Body of pancreas (tissue), 4 donors: ENCODE measurements around the gene MORC2. TPM values are rescaled to one million over a fixed set of nuclear protein-coding genes. Genes with fewer than 3 reads are reported as not detected.

Experiments used
- ATAC-seq: fragments of 150-250 bp; one replicate; pipeline ENCODE4 v1.9.1; 2016
- DNase-seq, 4 donors: peaks; one replicate each; pipeline ENCODE4 v3.0.0-alpha.2; 2019
- H3K27ac ChIP-seq, 4 donors: fragments of 200-600 bp; sonication (generic); 1 replicate in 3 of 4; 2 replicates in 1 of 4; pipeline versions ENCODE4 v1.5.1 to v1.6.1; 2016 to 2019; ENCODE audit warnings: mild to moderate bottlenecking in 1 of 4, mixed read lengths in 1 of 4, moderate library complexity in 1 of 4
- H3K27me3 ChIP-seq, 2 donors: fragments of 200-600 bp; sonication (generic); one replicate each; pipeline ENCODE4 v1.6.0; 2016; ENCODE audit warnings: mild to moderate bottlenecking in 1 of 2
- H3K36me3 ChIP-seq, 2 donors: fragments of 200-600 bp; sonication (generic); replicated peaks in 1 of 2; 2 replicates each; pipeline ENCODE4 v1.5.1; 2016; ENCODE audit warnings: low read depth in 2 of 2; ENCODE audit not compliant: insufficient read depth in 1 of 2
- H3K4me1 ChIP-seq: fragments of 200-600 bp; sonication (generic); one replicate; pipeline ENCODE4 v1.6.0; 2016
- H3K4me3 ChIP-seq, 2 donors: fragments of 200-600 bp; sonication (generic); 1 replicate in 1 of 2; 2 replicates in 1 of 2; pipeline ENCODE4 v1.5.1; 2016 to 2019
- H3K9me3 ChIP-seq, 3 donors: fragments of 200-600 bp; sonication (generic); 1 replicate in 2 of 3; 2 replicates in 1 of 3; pipeline ENCODE4 v1.5.1; 2016
- POLR2A ChIP-seq, 3 donors: fragments of 450-650 bp; IDR thresholded peaks; one replicate each; pipeline ENCODE4 v1.6.1; 2016; ENCODE audit warnings: antibody characterized with exemption in 3 of 3, mild to moderate bottlenecking in 2 of 3
- WGBS, 2 donors: methylation state at CpG; one replicate each; pipeline ENCODE4 v1.1.5; 2017; 5-methylcytosine and 5-hydroxymethylcytosine counted together
- intact Hi-C: fragments of 100-400 bp; cut with DNase I; formaldehyde crosslinking; loops from one replicate; pipeline ENCODE4 v1.15.1; 2023
- total RNA-seq, 2 donors: library from RNA; depleted of rRNA; stranded (reverse); fragments of >200 nt; gene quantifications; one replicate each; pipeline ENCODE4 v1.1.0, GENCODE V29; 2016
- TF ChIP-seq, protein P1 (sequence below), 7 experiments: fragments of 450-650 bp in 4 of 7; fragments of 200-600 bp in 3 of 7; sonication (generic) in 3 of 7; IDR thresholded peaks; one replicate each; pipeline ENCODE4 v1.5.1; 2016 to 2019; ENCODE audit warnings: antibody characterized with exemption in 7 of 7

Gene MORC2
- total RNA-seq, 2 donors from 2014 or later = 9.1 to 13.5 TPM

- no peak for ATAC-seq
- intact Hi-C loops = no loop called here
- Histone ChIP-seq H3K27ac (no peak overlapping the region), H3K4me1 (no peaks in the 10 kb centered on the region), H3K36me3 (no peaks in the 10 kb centered on the region), H3K9me3 (no peaks in the 10 kb centered on the region), H3K4me3 (no peak overlapping the region), H3K27me3 (no peaks in the 10 kb centered on the region)
- 95 to 96% methylated on average over 40 to 48 of the region's 49 CpGs for WGBS, 2 donors
- TF ChIP-seq, protein P1, sequence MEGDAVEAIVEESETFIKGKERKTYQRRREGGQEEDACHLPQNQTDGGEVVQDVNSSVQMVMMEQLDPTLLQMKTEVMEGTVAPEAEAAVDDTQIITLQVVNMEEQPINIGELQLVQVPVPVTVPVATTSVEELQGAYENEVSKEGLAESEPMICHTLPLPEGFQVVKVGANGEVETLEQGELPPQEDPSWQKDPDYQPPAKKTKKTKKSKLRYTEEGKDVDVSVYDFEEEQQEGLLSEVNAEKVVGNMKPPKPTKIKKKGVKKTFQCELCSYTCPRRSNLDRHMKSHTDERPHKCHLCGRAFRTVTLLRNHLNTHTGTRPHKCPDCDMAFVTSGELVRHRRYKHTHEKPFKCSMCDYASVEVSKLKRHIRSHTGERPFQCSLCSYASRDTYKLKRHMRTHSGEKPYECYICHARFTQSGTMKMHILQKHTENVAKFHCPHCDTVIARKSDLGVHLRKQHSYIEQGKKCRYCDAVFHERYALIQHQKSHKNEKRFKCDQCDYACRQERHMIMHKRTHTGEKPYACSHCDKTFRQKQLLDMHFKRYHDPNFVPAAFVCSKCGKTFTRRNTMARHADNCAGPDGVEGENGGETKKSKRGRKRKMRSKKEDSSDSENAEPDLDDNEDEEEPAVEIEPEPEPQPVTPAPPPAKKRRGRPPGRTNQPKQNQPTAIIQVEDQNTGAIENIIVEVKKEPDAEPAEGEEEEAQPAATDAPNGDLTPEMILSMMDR (IDR thresholded peaks at IDR 0.05) = no peak
- TF ChIP-seq POLR2A (IDR thresholded peaks at IDR 0.05) = no peak
- DNase-seq = no peak
Measured at GRCh38 chr22:30905696-30906341, 62.8 kb downstream of the MORC2 start.

DNA sequence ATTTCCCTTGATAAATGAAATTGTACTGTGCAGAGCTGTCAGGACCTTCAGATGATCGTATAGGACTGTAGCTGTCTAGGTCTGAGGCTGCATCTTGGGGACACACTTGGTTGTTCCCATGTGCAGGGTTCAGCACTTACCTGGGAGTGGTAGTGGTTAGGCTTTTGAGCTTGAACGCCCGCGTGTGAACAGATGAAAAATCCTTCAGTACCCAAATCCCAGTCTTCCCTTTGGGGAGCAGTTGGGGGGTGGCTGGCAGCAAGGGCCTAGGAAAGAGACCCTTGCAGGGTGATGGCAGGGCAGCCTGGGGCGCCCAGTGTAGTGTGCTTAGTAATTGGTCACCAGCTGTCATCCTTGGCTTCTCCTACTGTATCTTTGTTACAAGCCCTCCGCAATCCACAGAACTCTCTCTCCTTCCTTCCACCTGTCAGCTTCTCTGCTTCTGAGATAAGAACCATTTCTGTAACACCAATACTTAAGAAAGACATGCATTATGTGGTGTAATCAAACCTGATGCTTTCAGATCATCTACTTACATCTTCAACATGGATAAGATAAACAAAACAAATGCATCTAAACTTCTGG is 64.6 kb downstream of the MORC2 start:
- Histone ChIP-seq H3K9me3 (peaks cover 0 to 4% (median 0%) of the 10 kb centered on the region in 3 donors), H3K27me3 (no peaks in the 10 kb centered on the region), H3K36me3 (no peaks in the 10 kb centered on the region), H3K27ac (no peak overlapping the region), H3K4me1 (no peaks in the 10 kb centered on the region), H3K4me3 (no peak overlapping the region)
- TF ChIP-seq, protein P1 (IDR thresholded peaks at IDR 0.05) = no peak
- no peak for TF ChIP-seq POLR2A (IDR thresholded peaks at IDR 0.05)
- 88 to 91% methylated on average over 6 of the region's 6 CpGs for WGBS, 2 donors
- ATAC-seq = no peak
- DNase-seq = no peak
- intact Hi-C loops = no loop called here

DNA sequence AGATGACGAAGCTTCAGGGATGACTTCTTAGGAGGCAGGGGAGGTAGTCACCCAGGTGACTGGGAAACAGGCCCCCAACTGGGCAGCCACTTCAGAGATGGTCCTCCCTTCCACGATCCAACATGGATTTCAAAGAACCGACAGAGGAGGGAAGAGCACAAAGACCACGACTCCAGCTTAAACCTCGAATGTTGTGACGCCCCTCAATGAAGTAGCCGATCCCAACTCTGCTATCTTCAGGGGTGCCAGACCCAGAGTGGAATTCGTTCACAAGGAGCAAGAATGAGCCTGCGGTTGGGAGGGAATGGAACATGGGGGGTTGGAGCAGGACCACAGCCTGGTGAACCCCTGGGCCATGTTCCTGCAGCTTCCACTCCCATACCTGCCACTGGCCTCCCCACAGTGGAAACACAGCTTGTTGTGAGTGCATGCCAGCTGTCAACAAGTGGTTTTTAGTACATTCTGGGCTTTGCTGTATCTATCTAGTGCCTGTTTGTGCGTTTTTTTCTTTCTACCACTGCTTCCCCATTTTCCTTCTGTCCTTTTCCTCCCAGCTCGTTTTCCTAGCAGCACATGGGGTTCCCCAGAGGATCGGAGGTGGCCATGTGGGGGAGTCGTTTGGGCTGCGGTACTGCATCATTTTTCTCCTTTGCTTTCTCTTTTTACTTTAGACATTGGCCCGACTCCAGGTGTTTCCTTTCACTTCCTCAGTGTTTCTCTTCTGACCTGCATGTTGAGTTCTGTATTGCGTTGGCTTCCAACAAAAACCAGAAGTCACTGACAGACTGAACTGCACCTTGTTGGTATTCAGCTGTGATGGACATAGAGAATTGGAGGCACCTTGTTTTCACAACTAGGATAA is 65.8 kb downstream of the MORC2 start:
- DNase-seq (no peak), ATAC-seq (no peak)
- TF ChIP-seq POLR2A (IDR thresholded peaks at IDR 0.05) = no peak
- TF ChIP-seq, protein P1 (IDR thresholded peaks at IDR 0.05) = no peak
- Histone ChIP-seq H3K36me3 (no peaks in the 10 kb centered on the region), H3K27me3 (no peaks in the 10 kb centered on the region), H3K9me3 (peaks cover 0 to 5% (median 0%) of the 10 kb centered on the region in 3 donors), H3K4me1 (no peaks in the 10 kb centered on the region), H3K4me3 (no peak overlapping the region), H3K27ac (no peak overlapping the region)
- WGBS, 2 donors = 77 to 81% methylated on average over 16 of the region's 16 CpGs
- intact Hi-C loops = no loop called here

DNA sequence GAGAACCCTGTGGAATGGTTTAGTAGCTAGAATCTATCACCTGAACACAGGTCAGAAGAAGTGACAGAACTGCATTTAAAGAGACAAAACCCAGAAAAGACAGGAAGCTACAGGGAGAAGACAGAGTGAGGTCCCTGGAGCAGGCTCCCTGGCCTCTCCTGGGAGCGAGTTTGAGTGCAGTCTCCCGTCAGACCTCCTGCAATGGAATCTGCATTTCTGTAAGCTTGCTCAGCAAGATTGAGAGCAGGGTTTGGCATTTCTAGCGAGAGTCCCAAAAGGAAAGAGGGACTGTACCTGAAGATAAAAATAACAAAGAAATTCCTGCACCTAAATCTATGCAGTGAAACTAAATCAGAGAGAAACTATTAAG is 74.2 kb downstream of the MORC2 start:
- TF ChIP-seq, protein P1 (IDR thresholded peaks at IDR 0.05) = no peak
- no peak for TF ChIP-seq POLR2A (IDR thresholded peaks at IDR 0.05)
- H3K4me1 ChIP-seq = no peaks in the 10 kb centered on the region
- 88 to 100% methylated on average over 3 of the region's 3 CpGs for WGBS, 2 donors
- no peak overlapping the region for H3K27ac ChIP-seq
- intact Hi-C loops = no loop called here
- H3K27me3 ChIP-seq = no peaks in the 10 kb centered on the region
- ATAC-seq (no peak), DNase-seq (no peak)
- peaks cover 0 to 5% (median 0%) of the 10 kb centered on the region in 3 donors for H3K9me3 ChIP-seq
- no peak overlapping the region for H3K4me3 ChIP-seq
- no peaks in the 10 kb centered on the region for H3K36me3 ChIP-seq
